Measurements from ENCODE around the gene LZTR1.
A peak's percentile ranks its signal among the peaks of the same experiment; 100 is the strongest.
"Not testable (repeated sequence)": the region's sequence is repeated elsewhere in the genome, so short reads cannot be mapped to it uniquely, and the experiment has no call there.

Gene LZTR1

GRCh38 chr22:21033895-21034294, 51.8 kb downstream of the LZTR1 start:
- DNase-seq (ENCODE audit: low spot score): no peak

- no peak for DNase-seq (ENCODE audit: low spot score)
Observed at GRCh38 chr22:21034989-21035388, 52.9 kb downstream of the LZTR1 start.

GRCh38 chr22:21038405-21038804, 56.3 kb downstream of the LZTR1 start:
- no peak for DNase-seq (ENCODE audit: low spot score)

GRCh38 chr22:21039158-21039557, 57.1 kb downstream of the LZTR1 start:
- not testable (repeated sequence) for DNase-seq (ENCODE audit: low spot score)

DNA sequence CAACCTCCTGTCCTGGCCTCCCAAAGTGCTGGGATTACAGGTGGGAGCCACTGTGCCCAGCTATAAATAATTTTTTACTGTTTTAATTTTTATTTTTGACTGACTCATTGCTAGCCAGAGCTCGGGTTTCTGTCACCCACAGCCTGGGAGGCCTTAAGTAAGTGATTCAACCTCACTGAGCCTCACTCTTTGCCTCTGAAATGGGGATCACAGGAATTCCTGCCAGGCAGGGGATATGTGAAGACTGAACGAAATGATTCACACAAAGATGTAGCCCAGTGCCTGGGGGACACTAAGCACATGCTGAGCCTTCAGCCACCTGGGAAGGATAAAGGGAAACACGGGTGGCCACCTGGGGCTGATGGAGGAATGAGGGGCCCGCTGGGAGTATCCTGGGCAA, 59.8 kb downstream of the LZTR1 start:
- DNase-seq (ENCODE audit: low spot score): no peak

DNA sequence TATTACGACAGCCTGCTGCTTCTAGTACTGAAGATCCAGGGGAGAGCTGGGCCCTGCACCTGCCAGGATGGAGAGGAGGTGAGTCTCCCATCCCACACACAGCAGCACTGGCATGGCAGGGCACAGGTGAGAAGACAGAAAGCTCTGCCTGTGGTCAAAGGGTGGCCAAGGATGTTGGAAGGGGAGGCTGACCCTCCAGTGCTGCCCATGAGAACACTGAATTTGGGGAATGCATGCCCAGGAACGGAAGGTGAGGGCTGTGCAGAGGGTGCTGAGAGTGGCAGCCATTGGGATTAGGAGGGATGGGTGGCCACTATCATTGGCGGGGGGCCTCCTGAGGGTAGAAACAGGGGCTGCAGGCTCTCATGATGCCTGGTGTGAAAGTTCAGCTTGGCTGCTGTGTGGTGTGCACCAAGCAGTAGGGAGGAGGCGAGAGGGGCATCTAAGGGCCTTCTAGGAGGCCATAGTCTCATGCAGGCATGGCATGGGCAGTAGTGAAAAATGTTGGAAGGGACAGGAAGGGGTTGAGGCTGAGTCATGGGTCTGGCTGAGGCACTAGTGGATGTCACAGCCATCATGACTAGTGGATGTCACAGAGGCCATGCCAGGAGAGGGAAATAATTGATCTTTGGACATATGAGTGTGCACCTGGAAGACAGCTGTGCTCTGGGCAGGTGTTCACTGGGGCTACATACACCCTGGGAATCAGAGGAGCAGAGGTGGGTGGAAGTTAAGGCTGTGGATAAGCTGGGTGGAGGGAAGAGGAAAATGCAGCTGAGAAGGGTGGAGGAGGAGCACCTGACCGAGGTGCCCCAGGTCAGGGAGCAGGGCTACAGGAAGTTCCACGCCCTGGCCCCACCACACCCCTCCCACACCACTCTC, 61.1 kb downstream of the LZTR1 start:
- no peak for DNase-seq (ENCODE audit: low spot score)

DNA sequence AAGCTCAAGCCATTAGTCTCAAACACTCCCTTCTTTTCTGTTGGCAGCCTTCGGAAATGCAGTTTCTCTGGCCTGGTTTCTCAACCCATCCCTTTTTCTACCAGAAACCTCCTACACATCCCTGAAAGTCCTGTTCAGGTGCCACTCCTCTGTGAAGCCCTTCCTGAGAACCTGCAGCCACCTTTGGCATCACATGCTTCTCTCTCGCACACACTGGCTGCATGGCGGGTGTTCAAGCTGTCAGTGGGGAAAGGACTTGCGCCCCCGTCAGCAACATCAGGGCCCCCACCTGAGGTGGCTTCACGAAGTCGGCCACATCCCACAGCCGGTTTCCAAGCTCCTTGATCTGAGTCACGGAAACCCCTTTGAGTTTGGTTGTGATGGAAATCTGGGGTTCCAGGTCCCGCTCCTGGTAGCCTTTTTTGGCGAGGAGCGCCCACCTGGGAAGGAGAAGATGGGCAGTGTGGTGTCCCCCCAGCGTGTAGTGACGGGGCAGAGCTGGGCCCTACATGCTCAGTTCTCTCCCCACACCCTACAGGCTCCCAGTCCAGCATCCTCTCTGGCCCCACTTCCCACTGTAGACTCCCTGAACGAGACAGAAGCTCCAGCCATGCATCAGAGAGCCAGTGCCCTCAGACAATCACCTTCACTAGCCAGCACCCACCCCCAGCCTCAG, 61.9 kb downstream of the LZTR1 start:
- DNase-seq (ENCODE audit: low spot score): no peak

DNA sequence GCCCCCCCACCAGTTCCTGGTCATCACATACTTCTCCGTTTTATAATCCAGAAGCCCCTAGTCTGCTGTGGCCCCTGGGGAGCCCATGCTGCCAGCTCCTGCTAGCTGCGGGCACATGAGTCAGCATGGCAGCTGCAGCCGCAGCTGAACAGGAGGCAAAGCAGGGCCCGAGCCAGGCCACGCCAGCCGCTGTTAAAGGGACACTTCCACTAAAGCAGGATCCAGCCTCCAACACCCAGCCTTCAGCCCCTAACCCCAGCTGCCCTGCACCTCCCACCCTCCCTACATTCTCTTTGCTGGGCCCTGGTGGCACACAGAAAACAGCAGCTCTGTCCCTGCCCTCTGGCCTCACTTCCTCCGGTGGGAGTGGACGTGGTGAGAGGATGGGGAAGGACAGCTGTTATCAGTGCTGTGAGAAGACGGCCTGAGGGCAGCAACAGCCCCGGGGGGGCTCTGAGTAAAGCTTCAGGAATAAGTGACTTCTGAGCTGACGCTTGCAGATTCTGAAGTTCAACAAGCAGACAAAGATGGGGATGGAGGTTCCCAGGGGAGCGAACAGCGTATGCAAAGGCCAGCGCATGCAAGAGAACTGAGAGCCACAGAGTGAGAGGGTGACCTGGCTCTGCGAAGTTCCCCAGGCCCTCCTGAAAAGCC, 63.0 kb downstream of the LZTR1 start:
- DNase-seq (ENCODE audit: low spot score): no peak

- DNase-seq (ENCODE audit: low spot score): peak; percentile 71
Observed at GRCh38 chr22:21045585-21046294, 63.6 kb downstream of the LZTR1 start, which contains the start of gene LRRC74B. Gene LRRC74B (plus strand): TSS chr22:21045946. CDS start chr22:21045987, 41 bp downstream.

GRCh38 chr22:21047035-21047661, 65.1 kb downstream of the LZTR1 start:
- DNase-seq (ENCODE audit: low spot score): no peak

DNA sequence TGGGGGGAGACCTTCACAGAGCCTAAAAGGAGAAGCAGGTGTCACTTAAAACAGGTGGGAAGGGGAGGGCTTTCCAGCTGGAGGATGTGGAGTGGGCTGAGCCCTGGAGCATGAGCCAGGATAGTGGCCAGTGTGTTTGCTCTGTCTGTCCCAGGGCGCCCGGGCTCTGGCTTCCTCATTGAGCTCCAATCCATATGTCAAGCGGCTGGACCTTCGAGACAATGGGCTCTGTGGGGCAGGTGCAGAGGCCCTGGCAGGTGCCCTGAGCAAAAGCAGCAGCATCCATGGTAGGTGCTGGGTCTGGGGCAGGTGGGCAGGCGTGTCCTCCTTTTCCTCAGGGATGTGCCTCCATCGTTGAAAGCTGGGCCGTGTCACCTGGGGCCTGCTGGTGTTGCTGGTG, 65.6 kb downstream of the LZTR1 start:
- DNase-seq (ENCODE audit: low spot score): no peak

- DNase-seq (ENCODE audit: low spot score): not testable (repeated sequence)
Observed at GRCh38 chr22:21048448-21048847, 66.4 kb downstream of the LZTR1 start.
